GM18502 (cell line): ENCODE measurements around the gene MASP1.
"Not testable (repeated sequence)": the region's sequence is repeated elsewhere in the genome, so short reads cannot be mapped to it uniquely, and the experiment has no call there.

Source experiments
- ATAC-seq: cut with Tn5 transposase; IDR thresholded peaks from one replicate; pipeline ENCODE4 v1.9.1; 2021; ENCODE audit warnings: mild to moderate bottlenecking; ENCODE audit not compliant: unreplicated experiment, poor library complexity

The MASP1 gene

DNA sequence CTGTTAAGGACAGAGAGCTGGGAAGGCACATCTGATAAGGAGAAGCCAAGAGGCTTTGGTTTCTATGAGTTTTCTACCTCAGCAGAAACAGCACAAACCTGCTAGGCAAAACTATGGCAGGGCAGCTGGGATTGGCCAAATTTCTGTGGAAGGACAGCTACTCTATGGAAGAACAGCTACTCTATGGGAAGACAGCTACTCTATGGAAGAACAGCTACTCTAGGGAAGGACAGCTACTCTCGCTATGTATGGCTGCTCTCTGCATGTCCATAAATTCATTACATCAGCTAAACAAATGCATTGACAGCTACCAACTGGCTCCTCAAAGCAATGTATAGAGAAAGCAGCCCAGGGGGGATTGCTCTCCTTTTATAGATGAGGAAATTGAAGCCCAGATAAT lies 24.8 kb downstream of the MASP1 start:
- no peak for ATAC-seq

DNA sequence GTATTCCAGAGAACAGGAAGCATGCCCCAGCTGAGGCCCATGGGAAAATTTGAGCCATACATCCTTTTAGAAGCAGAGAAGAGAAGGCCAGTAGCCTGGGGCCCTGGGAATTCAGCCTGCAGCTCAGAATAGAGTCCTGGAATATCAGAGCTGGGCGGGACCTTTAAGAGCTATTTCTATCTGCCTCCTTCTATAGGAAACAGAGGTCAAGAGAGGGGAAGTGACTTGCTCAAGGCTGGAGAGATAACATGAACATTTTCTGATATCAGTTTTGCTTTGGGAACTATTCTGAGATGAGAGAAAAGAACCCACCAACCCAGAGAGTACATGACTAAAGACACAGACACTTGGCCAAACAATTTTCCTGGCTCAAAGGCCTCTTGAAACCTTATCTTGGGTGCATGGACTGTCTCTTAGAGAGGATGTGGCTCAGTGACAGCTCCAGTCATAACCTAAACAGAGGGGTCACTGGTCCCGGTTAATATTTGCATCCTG lies 26.0 kb downstream of the MASP1 start:
- ATAC-seq: no peak

DNA sequence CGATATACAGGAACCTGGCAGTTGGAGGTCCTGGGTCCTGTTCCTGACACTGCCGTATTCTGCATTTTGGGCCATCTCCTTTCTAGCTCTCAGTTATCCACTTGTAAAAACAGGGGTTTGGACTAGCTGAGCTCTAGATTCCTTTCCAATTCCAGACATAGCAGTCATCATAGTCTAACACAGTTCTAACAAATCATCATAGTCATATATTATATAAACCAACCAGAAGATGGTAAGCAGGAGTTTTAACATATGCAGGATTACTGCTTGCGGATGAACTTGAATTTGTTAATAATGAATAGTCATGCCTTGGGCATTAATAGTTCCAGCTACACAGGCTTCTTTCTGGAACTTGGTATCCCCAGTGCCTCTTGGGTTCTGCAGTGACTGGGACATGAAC lies 26.6 kb downstream of the MASP1 start:
- no peak for ATAC-seq

DNA sequence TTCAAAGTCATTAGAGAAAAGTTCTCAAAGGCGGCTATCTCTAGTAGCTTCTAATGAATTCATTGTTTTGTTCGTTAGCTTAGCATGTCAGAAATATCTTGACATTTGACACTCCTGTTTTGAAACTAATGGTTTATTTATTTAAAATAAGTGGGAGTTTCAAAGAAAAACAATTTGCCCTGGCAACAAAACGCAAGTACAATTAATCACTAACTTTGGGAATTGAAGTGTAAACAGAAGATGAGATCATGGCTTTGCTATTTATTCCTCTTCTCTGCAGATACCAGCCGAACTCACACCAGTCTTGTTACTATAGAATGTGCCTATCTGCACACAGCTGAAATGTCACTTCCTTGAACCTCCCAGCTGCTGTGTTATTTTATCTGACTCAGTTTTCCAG lies 27.5 kb downstream of the MASP1 start:
- ATAC-seq: no peak

DNA sequence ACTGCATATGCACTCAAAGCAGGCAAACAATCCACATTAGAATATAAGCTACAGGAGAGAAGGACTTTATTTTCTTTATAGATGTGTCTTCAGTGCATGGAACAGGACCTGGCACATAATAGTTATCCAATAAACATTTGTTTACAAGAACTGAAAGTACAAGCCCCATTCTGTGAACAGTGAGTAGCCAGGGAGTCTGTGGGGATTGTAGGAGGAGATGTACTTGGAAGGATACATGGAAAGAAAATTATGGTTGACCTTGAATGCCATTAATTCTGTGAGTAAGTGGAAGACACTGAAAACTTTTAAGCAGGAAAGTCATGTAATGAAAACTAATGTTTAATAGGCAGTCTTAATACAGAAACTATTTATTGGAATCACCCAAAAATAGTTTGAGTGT lies 28.3 kb downstream of the MASP1 start:
- ATAC-seq: no peak

DNA sequence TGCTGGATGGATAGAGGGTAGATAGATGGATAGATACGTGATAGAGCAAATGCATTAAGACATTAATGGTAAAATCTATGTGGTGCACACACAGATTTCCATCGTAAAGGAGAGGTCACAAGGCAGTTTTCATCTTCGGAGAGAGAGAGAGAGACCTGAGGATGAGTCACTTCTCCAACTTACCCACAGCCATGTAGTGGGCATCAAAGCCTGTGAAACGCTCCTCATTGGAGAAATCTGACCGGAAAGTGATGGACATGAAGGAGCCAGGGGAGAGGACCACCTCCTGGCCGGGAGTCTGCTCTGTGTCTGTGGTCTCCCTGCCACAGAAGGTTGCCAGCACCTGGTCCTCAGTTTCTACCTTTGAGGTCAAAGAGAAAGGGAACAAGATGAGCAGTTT lies 29.2 kb downstream of the MASP1 start:
- ATAC-seq: no peak

DNA sequence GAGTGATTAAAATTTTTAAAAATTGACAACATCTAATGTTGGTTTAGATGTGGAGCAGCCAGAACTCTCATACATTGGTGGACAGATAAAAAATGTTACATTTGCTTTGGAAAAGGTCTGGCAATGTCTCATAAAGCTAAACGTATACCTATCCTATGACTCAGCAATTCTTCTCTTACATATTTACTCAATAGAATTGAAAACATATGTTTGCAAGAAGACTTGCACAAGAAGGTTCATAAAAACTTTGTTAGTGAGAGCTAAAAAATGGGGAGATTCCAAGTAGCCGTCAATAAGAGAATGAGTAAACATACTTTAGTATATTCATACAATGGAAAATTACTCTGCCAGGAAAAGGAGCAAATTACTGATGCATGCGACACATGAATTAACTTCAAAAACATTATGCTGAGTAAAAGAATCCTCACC lies 30.0 kb downstream of the MASP1 start:
- ATAC-seq: no peak

DNA sequence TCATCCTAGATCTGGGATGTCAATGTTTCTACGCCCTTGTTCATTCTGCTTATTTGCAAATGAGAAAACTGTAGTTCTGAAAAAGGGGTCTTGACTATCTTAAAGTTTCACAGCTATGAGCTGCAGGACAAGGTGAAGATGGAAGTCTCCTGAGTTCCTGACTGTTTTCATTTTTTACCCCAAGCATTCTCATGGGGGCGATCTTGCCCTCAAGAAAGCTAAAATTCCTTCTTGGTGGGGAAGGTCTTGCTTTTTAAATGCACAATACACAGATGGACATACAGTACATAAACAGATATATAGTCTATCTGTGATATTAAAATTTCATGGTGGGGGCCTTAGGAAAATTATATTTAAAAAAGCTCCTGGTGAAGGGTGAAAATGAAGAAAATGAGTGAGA lies 32.4 kb downstream of the MASP1 start:
- ATAC-seq: no peak

DNA sequence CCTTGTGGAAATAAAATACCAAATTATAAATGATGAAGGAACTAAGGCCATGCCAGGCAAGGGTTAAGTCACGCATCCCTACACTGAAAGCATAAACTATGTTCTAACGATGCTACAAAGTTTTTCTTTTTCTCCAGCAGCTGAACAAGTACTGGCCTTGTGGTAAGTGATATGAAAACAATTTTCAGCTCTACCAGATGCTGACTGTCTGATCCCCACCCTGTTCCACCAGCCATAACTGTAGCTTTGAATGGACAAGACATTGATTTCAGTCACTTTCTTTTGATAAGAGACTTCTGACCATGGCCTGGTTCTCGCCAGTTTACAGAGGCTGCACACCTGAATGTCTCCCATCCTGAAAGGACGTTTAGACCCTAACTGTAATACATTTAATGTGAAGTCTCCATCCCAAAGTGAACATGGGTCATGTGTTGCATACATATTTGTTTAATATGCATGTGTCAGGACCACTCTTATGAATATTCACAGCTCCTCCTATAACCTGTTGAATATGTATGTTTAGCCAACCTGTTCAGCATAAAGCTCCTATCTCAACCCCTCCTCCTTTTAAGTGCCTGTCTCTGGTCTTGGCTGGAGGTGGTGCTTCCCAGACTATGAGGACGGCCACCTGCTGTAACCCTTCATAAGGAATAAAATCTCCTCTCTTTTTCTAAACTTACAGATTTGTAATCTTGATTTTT lies 33.4 kb downstream of the MASP1 start:
- ATAC-seq: no peak

DNA sequence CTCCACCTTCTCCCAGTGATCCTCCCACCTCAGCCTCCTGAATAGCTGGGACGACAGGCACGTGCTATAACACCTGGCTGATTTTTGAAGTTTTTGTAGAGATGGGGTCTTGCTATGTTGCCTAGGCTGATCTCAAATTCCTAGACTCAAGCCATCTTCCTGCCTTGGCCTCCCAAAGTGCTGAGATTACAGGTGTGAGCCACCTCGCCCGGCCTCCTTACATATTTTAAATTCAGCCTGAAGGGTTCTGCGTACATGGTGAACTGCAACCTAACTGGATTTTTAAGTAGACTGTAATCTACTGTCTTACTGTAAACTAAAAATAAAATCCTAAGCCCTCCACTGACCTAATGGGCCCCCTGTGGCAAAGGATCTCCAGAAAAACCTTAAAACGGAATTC lies 34.1 kb downstream of the MASP1 start:
- ATAC-seq: no peak

DNA sequence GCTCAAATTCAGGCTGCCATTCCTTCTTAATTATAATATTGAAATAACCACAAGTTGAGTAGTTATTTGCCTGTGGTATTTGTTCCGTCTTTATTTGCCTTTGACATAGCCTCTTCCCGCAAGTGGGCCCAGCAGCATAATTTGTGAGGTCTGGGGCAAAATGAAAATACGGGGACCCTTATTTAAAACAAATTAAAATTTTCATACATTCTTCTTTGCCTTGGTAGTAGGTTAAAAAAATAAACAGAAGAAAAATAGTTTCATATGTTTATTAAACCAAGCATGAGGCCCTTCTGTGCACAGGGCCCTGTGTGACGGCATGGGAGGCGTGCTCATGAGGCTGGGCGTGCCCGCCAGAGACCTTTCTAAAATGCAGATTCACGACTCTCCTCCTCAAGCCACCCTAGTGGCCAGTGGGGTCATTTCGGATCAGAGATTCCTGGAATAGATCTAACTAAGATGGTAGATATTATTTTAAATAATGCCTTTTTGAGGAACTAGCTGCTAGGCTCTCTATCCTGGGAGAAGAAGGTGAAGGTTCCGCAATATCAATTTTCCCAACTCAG lies 35.4 kb downstream of the MASP1 start:
- no peak for ATAC-seq

DNA sequence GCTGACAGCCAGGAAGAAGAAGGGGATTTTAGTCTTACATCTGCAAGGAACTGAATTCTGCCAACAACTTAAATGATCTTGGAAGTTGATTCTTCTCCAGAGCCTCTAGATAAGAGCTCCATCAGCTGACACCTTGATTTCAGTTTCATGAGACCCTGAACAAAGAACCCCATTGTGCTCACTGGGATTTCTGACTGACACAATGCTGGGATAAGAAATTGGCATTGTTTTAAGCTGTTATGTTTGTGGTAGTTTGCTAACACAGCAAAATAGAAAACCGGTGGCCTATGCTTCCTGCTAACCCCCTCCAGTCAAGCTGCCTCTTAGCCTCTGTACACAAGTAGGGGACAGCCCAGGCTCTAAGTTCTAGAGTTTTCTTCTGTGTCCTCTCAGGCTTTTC lies 36.2 kb downstream of the MASP1 start:
- no peak for ATAC-seq

DNA sequence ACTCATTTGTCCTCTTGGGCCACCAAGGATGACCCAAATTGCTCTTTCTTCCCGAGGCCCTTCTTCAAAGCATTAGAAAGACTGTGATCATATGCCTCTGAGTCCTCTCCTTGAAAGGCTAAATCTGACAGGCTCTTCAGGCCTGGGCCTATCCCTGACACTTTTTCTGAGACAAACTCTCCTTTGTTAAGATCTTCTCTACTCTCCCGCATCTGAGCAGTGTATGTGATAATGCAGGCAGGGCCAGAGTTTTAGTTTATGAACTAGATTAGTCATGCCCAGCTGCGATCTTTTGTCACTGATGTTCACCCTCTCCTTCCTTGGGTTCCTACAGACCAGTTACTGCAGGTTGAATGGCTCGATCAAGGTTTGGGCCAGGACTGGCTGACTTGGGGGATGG lies 39.2 kb downstream of the MASP1 start:
- no peak for ATAC-seq

DNA sequence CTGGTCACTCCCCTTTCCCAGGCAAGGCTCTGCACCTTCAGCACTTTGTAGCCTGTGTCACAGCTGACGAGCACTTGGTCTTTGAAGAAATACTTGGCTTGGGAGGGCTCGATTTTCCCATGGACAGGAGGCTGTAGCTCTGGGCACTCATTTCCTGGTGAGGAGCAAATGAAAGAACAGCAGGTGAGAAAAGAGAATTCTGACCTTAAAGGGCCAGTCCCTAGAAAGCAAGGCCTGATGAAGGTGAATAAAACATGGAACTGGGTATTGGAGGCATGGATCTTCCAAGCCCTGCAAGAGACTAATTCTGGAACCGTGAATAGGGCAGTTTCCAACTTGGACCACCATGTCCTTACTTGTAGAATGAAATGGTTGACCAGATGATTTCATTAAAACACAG lies 39.9 kb downstream of the MASP1 start:
- ATAC-seq: no peak

DNA sequence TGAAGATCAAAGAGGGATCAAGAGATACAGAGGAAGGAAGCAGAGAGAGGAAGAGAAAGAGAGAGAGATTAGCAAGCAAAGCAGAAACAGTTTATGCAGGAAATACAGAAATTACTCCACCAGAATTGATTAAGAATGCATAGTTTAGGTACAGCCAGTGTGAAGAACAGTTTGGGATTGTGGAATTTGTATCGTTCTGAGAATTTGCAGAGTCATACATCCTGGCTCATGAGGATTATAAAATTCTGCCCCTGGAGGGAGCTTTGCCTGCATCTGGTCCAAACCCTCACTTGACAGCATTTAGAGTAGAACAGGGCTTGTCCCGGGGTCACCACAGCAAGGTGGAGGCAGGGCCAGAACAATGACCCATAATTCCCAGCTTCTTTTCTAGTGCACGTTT lies 44.1 kb downstream of the MASP1 start:
- no peak for ATAC-seq

DNA sequence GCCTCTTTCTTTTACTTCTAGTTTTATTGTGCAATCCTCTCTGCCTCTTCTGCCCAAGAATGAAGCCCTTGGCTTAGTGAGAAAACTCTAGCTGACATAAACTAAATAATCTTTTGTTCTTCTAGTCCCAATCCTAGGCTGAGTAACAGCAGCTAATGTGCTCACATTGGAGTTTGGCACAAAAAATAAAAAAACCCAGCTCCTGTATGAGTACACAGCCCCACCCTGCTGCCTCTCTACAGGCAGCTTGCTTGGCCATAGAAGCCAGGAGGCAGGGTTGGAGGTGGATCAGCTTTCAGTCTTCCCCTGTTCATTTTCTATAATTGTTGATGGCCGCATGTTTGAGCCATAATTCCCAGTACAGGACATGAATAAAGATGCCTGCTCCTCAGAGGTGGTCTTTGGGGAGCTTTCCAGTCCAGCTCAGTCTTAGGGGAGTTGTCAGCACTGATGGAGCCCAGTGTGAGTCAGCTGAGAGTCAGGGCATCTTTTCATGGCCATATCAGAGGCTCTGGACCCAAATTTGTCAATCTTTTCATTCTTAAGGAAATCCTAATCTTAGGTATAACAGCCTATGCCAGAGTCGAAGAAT lies 47.5 kb downstream of the MASP1 start:
- ATAC-seq: no peak

DNA sequence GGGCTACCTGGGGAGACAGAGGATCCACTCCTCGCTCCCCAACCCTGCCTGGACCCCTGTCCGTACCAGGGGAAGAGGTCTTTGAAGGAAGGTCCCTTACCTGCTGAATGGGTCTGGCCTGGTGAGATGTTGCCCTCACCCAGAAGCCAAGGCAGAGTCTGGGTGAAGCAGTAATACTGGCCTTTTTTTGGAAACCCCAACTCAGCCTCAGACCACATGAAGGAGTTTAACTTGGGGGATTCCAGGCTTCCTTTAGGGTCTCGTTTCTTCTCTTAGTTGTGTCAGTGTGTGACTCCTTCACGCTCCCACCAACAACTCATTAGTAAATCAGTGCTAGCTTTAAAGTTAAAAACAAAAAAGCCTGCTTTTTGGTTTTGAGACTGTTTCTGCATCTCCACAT lies 48.6 kb downstream of the MASP1 start:
- no peak for ATAC-seq

DNA sequence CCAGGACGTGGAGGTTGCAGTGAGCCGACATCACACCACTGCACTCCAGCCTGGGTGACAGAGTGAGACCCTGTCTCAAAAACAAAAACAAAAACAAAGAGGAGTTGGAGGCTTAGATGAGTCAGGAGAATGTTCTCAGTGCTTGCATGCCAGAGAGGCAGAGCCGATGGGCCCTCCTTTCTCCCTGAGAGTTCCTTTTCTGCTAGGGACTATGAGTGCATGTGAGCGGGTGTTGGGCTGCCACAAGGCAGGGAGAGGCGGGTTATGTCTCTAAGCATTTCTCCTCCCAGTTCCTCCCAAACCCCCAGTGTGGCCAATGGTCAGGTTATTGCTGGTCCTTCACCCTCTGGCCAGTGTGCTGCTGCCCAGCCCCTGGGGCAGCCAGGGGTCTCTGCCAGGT lies 49.1 kb downstream of the MASP1 start:
- no peak for ATAC-seq

DNA sequence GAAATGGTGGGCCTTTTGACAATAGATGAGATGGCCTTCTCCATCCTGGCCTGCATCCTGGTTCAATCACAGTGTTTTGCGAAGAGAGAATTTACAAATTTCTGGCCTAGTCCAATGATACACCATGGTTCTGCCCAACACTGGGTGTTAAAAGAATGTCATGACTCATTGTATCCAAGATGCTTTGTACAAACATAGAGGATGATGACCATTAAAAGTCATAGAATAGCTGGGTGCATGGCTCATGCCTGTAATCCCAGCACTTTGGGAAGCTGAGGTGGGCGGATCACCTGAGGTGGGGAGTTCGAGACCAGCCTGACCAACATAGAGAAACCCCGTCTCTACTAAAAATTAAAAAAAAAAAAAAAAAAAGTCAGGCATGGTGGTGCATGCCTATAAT lies 52.7 kb downstream of the MASP1 start:
- ATAC-seq: not testable (repeated sequence)

DNA sequence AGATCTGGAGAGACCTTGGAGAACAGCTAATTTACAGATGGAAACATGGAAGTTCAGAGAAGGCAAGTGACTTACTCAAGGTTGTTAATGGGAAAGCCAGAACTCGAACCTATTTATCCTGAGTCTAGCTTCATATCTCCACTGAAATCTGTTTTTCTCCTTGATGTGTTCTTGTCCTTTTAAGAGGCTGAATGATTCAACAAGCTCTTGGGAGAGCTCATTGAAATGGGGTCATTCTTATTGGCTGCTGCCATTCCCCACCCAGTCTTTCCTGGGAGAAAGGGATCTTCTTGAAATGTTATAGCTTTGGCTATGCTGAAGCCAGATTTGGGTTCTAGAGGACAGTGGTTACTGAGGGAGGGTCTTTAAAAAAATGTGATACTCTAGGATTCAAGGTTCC lies 53.3 kb downstream of the MASP1 start:
- no peak for ATAC-seq

DNA sequence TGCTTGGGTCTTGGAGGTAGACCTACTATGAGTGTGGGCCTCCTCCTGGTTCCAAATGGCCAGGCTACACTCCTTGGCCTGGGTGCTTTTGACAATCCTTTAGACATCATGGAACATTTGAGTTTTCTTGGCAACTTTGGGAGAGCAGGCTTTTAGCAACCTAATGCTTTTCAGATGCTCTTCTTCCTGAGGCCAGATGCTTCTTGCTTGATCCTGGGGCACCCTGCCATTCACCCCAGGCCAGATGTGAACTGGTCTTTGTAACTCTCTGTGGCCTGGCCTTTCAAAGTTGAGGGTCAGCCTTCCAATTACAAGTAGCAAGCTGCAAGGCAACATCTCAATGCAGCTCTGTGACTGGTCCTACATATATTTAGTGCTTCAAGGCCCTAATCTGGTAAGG lies 53.8 kb downstream of the MASP1 start:
- ATAC-seq: no peak

DNA sequence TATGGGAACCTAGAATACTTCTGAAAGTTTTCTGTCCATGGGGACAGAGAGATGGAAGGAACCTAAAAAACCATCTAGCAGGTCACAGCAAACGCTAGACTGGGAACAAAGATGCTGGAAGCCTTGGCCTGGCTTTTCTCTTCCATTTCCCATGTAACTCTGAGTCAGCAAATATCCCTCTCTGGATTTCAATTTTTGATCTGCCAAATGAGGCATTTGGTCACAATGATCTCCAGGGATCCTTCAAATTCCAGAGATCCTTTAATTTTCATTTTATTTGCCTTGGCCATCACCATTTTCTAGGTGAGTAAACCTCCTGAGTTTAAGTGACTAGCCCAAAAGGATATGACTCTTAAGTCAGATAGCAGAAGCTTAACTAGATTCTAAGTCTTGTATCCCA lies 54.6 kb downstream of the MASP1 start:
- no peak for ATAC-seq
